K562 (cell line): Measurements from ENCODE around the gene SH3PXD2B. TPM values are rescaled to one million over a fixed set of nuclear protein-coding genes. Genes with fewer than 3 reads are reported as not detected.

Experiments
- ATAC-seq: fragments of 200-7000 bp; cut with Tn5 transposase; 3 replicates; pipeline ENCODE4 v1.9.1; 2020; ENCODE audit warnings: moderate library complexity
- BruUV-seq: library from RNA; stranded (reverse); fragments of 400-500 nt; replicated peaks from 2 replicates; lab custom pipeline; 2021; lab: Mats Ljungman, UMichigan
- CTCF ChIA-PET: fragments of 300-600 bp; formaldehyde crosslinking; extraction: SDS; loops from one replicate; lab custom pipeline; 2021; ENCODE audit warnings: low intra/inter-chr PET ratio; lab: Yijun Ruan, JAX
- POLR2A ChIA-PET: fragments of 300-600, 350-650 bp; sonication (Branson Sonifier 250); formaldehyde crosslinking; extraction: SDS; loops from one replicate; lab custom pipeline; 2021; ENCODE audit warnings: antibody characterized with exemption, inconsistent platforms; lab: Yijun Ruan, JAX
- DNase-seq, 4 experiments: peaks; one replicate each; pipeline versions ENCODE4 v3.0.0 to v3.0.0-alpha.2; 2011 to 2018; ENCODE audit warnings: low spot score in 3 of 4, mixed read lengths in 3 of 4; ENCODE audit errors: extremely low read depth in 1 of 4
- FAIRE-seq: peaks from 2 replicates; lab custom pipeline; 2011; peaks lifted over from hg19 to GRCh38; lab: Jason Lieb, UNC
- H2AFZ ChIP-seq: 2 replicates; pipeline ENCODE4 v1.6.0; 2011; ENCODE audit warnings: low read depth, low read length, control low read depth, inconsistent platforms
- H3K27ac ChIP-seq: fragments of 200-600 bp; 3 replicates; pipeline ENCODE4 v1.8.0; 2011; ENCODE audit warnings: low read depth, mild to moderate bottlenecking, control low read depth, inconsistent platforms, low read length, moderate library complexity, mixed read lengths; ENCODE audit errors: extremely low read depth
- H3K27me3 ChIP-seq, 2 experiments: fragments of 300-600 bp in 1 of 2; 2 replicates in 1 of 2; 3 replicates in 1 of 2; pipeline versions ENCODE4 v1.6.0 to v1.8.0; 2011; ENCODE audit warnings: inconsistent platforms in 2 of 2, low read length in 2 of 2, mild to moderate bottlenecking in 1 of 2, mixed read lengths in 1 of 2, moderate library complexity in 1 of 2; ENCODE audit not compliant: control insufficient read depth in 2 of 2, insufficient read depth in 2 of 2
- H3K36me3 ChIP-seq: fragments of 300-600 bp; 3 replicates; pipeline ENCODE4 v1.8.0; 2011; ENCODE audit warnings: mild to moderate bottlenecking, low read length, inconsistent platforms; ENCODE audit not compliant: control insufficient read depth, insufficient read depth
- H3K4me1 ChIP-seq, 2 experiments: fragments of 200-600 bp in 1 of 2; replicated peaks in 1 of 2; 2 replicates in 1 of 2; 3 replicates in 1 of 2; pipeline versions ENCODE4 v1.5.1 to v1.8.0; 2011; ENCODE audit warnings: inconsistent platforms in 2 of 2, low read length in 2 of 2, mild to moderate bottlenecking in 1 of 2, mixed read lengths in 1 of 2, moderate library complexity in 1 of 2; ENCODE audit not compliant: control insufficient read depth in 2 of 2, insufficient read depth in 2 of 2
- H3K4me2 ChIP-seq: 2 replicates; pipeline ENCODE4 v1.6.1; 2011; ENCODE audit warnings: low read length, control low read depth, inconsistent platforms, mixed read lengths; ENCODE audit not compliant: insufficient read depth
- H3K4me3 ChIP-seq: fragments of 200-600 bp; sonication (generic), shearing (Covaris generic); 2 replicates; pipeline ENCODE4 v1.5.1; 2016; ENCODE audit warnings: control low read depth, inconsistent platforms
- H3K79me2 ChIP-seq: fragments of 200-600 bp; 3 replicates; pipeline ENCODE4 v1.8.0; 2011; ENCODE audit warnings: low read length, inconsistent platforms; ENCODE audit not compliant: control insufficient read depth, insufficient read depth
- H3K9ac ChIP-seq, 2 experiments: 2 replicates each; pipeline versions ENCODE4 v1.6.0 to v1.6.1; 2011; ENCODE audit warnings: low read depth in 2 of 2, low read length in 2 of 2, control low read depth in 1 of 2, inconsistent platforms in 1 of 2, mild to moderate bottlenecking in 1 of 2, mixed read lengths in 1 of 2; ENCODE audit not compliant: insufficient read depth in 1 of 2
- H3K9me1 ChIP-seq: one replicate; pipeline ENCODE4 v1.6.0; 2011; ENCODE audit warnings: inconsistent platforms, mild to moderate bottlenecking, low read length, moderate library complexity; ENCODE audit not compliant: control insufficient read depth, insufficient read depth
- H3K9me3 ChIP-seq: replicated peaks from 2 replicates; pipeline ENCODE4 v1.5.1; 2011; ENCODE audit warnings: low read depth, low read length, inconsistent platforms; ENCODE audit not compliant: control insufficient read depth, insufficient read depth
- H4K20me1 ChIP-seq: replicated peaks from 2 replicates; pipeline ENCODE4 v1.6.1; 2011; ENCODE audit warnings: low read length, inconsistent platforms, mixed read lengths; ENCODE audit not compliant: control insufficient read depth, insufficient read depth
- ATF6 ChIP-seq: sonication (generic); formaldehyde crosslinking; IDR thresholded peaks from 2 replicates; pipeline ENCODE4 v1.4.0; 2020; ENCODE audit warnings: mild to moderate bottlenecking, missing genetic modification reagents
- COPS2 ChIP-seq: fragments of 450-650 bp; conservative IDR thresholded peaks from 2 replicates; pipeline ENCODE4 v1.6.1; 2016; ENCODE audit warnings: mild to moderate bottlenecking, moderate library complexity
- CTBP1 ChIP-seq: fragments of 450-650 bp; IDR thresholded peaks from 2 replicates; pipeline ENCODE4 v1.6.1; 2016; ENCODE audit warnings: borderline replicate concordance
- EZH2 ChIP-seq: IDR thresholded peaks from 2 replicates; pipeline ENCODE4 v1.6.1; 2012; ENCODE audit warnings: low read depth, mild to moderate bottlenecking, inconsistent platforms, low read length, borderline replicate concordance
- FOXJ2 ChIP-seq: fragments of 200-800 bp; sonication (Bioruptor generic); IDR thresholded peaks from 2 replicates; pipeline ENCODE4 v1.6.1; 2016; ENCODE audit warnings: missing genetic modification characterization, missing compliant biosample characterization
- NFE2L1 ChIP-seq: fragments of 450-650 bp; IDR thresholded peaks from 2 replicates; pipeline ENCODE4 v1.6.1; 2016; ENCODE audit warnings: missing genetic modification characterization, low read depth, mild to moderate bottlenecking, missing compliant biosample characterization, moderate library complexity, borderline replicate concordance
- NR3C1 ChIP-seq: sonication (generic); formaldehyde crosslinking; IDR thresholded peaks from 2 replicates; pipeline ENCODE4 v1.8.1; 2022; ENCODE audit warnings: missing genetic modification reagents
- PHB ChIP-seq: fragments of 250-450 bp; sonication (Bioruptor Pico); IDR thresholded peaks from 2 replicates; pipeline ENCODE4 v1.5.0; 2021
- PPARD ChIP-seq: fragments of 250-450 bp; sonication (Bioruptor Pico); IDR thresholded peaks from 2 replicates; pipeline ENCODE4 v1.8.0; 2022; ENCODE audit warnings: inconsistent platforms, mild to moderate bottlenecking, moderate library complexity
- ZBTB1 ChIP-seq: sonication (generic); formaldehyde crosslinking; IDR thresholded peaks from 2 replicates; pipeline ENCODE4 v1.8.1; 2023; ENCODE audit warnings: missing genetic modification reagents, low read depth, mild to moderate bottlenecking, borderline replicate concordance
- ZNF449 ChIP-seq: fragments of 250-450 bp; sonication (Bioruptor Pico); IDR thresholded peaks from 2 replicates; pipeline ENCODE4 v1.8.0; 2022; ENCODE audit warnings: moderate library complexity, mild to moderate bottlenecking, inconsistent platforms
- ZNF695 ChIP-seq: fragments of 450-650 bp; formaldehyde crosslinking; IDR thresholded peaks from 2 replicates; pipeline ENCODE4 v1.4.0; 2020; ENCODE audit warnings: mild to moderate bottlenecking, moderate library complexity
- WGBS: fragments of 100-300 bp; shearing (Covaris generic); methylation state at CpG from one replicate; pipeline ENCODE4 v1.1.6; 2016; ENCODE audit warnings: low coverage, mixed read lengths; ENCODE audit not compliant: insufficient coverage; ENCODE audit errors: missing lambda C conversion rate; 5-methylcytosine and 5-hydroxymethylcytosine counted together
- in situ Hi-C: fragments of 300-500 bp; cut with MboI; formaldehyde crosslinking; loops from 4 replicates; pipeline ENCODE4 v1.15.0; 2018; ENCODE audit warnings: inconsistent platforms, mixed read lengths
- intact Hi-C: fragments of 100-400 bp; cut with micrococcal nuclease; formaldehyde crosslinking; loops from 2 replicates; pipeline ENCODE4 v1.14.2; 2022
- polyA plus RNA-seq, 8 experiments: library from polyadenylated mRNA; depleted of rRNA in 4 of 8; stranded (reverse) in 5 of 8; unstranded in 3 of 8; fragments of >200 nt; fragmentation: Nextera tagmentation in 2 of 8; fragmentation: Illumina TruSeq in 1 of 8; extraction: Ambion mirVana in 2 of 8; extraction: Trizol in 1 of 8; gene quantifications; 2 replicates each; pipeline versions ENCODE4 v1.2.1 to v1.2.3, GENCODE V29; 2011 to 2014; ENCODE audit warnings: inconsistent platforms in 1 of 8, missing spikeins in 1 of 8
- total RNA-seq, 7 experiments: library from RNA; depleted of rRNA in 6 of 7; stranded (reverse); fragments of >200 nt in 6 of 7; fragmentation: Illumina TruSeq in 2 of 7; extraction: Trizol in 2 of 7; gene quantifications; 2 replicates each; pipeline versions ENCODE4 v1.2.1 to v1.2.3, GENCODE V29; 2011 to 2021; ENCODE audit warnings: low replicate concordance in 1 of 7
- TF ChIP-seq, protein P1 (sequence below): sonication (generic); formaldehyde crosslinking; IDR thresholded peaks from 2 replicates; pipeline ENCODE4 v1.8.1; 2023; ENCODE audit warnings: mild to moderate bottlenecking, missing genetic modification reagents

Gene SH3PXD2B
- total and polyA plus RNA-seq, 9 of the 15 experiments (the other 6 are each of a cell fraction or from before 2014, with no cell fraction given), result 0.04 to 0.66 (median 0.19) TPM

- Histone ChIP-seq H3K36me3 (no peaks in the 10 kb centered on the region), H3K9ac (no peak overlapping the region), H3K79me2 (no peaks in the 10 kb centered on the region), H2AFZ (no peak overlapping the region), H3K4me2 (no peak overlapping the region), H3K27me3 (peaks cover 8 to 36% of the 10 kb centered on the region in 2 experiments; a peak in 3 of 5 replicates), H4K20me1 (no peaks in the 10 kb centered on the region), H3K4me3 (no peak overlapping the region)
- in situ Hi-C loops, result no loop called here
- ATAC-seq (no peak), DNase-seq (no peak)
- ChIA-PET CTCF (no interaction called here), POLR2A (interaction anchor here (0.5 kb wide), 1 partner anchor 177 kb away, joined by 3 read pairs; no protein-coding TSS in a partner anchor)
- 2% methylated on average over 5 of the region's 5 CpGs for WGBS
- TF ChIP-seq, protein P1, sequence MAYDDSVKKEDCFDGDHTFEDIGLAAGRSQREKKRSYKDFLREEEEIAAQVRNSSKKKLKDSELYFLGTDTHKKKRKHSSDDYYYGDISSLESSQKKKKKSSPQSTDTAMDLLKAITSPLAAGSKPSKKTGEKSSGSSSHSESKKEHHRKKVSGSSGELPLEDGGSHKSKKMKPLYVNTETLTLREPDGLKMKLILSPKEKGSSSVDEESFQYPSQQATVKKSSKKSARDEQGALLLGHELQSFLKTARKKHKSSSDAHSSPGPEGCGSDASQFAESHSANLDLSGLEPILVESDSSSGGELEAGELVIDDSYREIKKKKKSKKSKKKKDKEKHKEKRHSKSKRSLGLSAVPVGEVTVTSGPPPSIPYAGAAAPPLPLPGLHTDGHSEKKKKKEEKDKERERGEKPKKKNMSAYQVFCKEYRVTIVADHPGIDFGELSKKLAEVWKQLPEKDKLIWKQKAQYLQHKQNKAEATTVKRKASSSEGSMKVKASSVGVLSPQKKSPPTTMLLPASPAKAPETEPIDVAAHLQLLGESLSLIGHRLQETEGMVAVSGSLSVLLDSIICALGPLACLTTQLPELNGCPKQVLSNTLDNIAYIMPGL (CRISPR knock-in tag), result no peak
- TF ChIP-seq CTBP1 (no peak), ZNF695 (no peak), FOXJ2 (no peak), PPARD (CRISPR knock-in tag) (no peak), ZBTB1 (CRISPR knock-in tag) (no peak), EZH2 (no peak), ATF6 (CRISPR knock-in tag) (no peak), ZNF449 (CRISPR knock-in tag) (no peak), COPS2 (no peak), NR3C1 (CRISPR knock-in tag) (no peak), NFE2L1 (tag) (no peak), PHB (CRISPR knock-in tag) (no peak)
- TF ChIP-seq, all 486 proteins: peak for 0
- H3K9me1 ChIP-seq, result no peaks in the 10 kb centered on the region
- BruUV-seq, result no TSS peak
- intact Hi-C loops, result no loop called here
- H3K27ac ChIP-seq, result no peak overlapping the region
- no peak for FAIRE-seq
- H3K4me1 ChIP-seq, result no peaks in the 10 kb centered on the region
- no peaks in the 10 kb centered on the region for H3K9me3 ChIP-seq
Measured at GRCh38 chr5:172385010-172385563, 69.2 kb downstream of the SH3PXD2B start.
